MM.1S (cell line): ENCODE results near the gene CAMK4.

ENCODE experiments used
- EZH2 ChIP-seq: fragments of 300-600 bp; sonication (generic); optimal IDR thresholded peaks from 2 replicates; pipeline ENCODE3; 2017; ENCODE audit warnings: low read depth, mild to moderate bottlenecking, antibody characterized with exemption, low read length, mixed read lengths
- EZH2phosphoT487 ChIP-seq: fragments of 300-600 bp; sonication (generic); IDR thresholded peaks from 2 replicates; pipeline ENCODE4 v1.6.1; 2018; ENCODE audit warnings: antibody characterized with exemption, low read length
- TF ChIP-seq, protein P1 (sequence below): fragments of 300-600 bp; sonication (generic); IDR thresholded peaks from 2 replicates; pipeline ENCODE4 v1.5.1; 2016; ENCODE audit warnings: antibody characterized with exemption, low read length, mixed read lengths

DNA sequence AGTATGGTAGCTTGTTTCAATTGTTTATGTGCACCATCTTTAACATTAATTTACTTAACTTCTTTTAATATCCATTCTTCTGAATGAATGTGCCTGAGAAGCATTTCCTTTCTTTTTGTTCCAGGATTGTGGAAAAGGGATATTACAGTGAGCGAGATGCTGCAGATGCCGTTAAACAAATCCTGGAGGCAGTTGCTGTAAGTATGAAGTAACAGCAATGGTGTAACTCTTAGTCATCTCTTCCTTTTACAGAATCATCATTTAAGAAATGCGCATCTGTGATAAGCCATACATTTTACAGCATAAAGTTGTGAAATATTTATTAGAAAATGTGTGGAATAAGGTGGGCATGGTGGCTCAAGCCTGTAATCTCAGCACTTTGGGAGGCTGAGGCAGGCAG, 170.4 kb downstream of the CAMK4 start:
- TF ChIP-seq, protein P1, sequence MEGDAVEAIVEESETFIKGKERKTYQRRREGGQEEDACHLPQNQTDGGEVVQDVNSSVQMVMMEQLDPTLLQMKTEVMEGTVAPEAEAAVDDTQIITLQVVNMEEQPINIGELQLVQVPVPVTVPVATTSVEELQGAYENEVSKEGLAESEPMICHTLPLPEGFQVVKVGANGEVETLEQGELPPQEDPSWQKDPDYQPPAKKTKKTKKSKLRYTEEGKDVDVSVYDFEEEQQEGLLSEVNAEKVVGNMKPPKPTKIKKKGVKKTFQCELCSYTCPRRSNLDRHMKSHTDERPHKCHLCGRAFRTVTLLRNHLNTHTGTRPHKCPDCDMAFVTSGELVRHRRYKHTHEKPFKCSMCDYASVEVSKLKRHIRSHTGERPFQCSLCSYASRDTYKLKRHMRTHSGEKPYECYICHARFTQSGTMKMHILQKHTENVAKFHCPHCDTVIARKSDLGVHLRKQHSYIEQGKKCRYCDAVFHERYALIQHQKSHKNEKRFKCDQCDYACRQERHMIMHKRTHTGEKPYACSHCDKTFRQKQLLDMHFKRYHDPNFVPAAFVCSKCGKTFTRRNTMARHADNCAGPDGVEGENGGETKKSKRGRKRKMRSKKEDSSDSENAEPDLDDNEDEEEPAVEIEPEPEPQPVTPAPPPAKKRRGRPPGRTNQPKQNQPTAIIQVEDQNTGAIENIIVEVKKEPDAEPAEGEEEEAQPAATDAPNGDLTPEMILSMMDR, result no peak
- TF ChIP-seq EZH2 (no peak), EZH2phosphoT487 (no peak)
